ENCODE results near the gene HSPA9. TPM values are rescaled to one million over a fixed set of nuclear protein-coding genes. Genes with fewer than 3 reads are reported as not detected.

HSPA9 gene
- total RNA-seq, 1 donor from 2014 or later = 197 TPM

GRCh38 chr5:138600446-138600845, 25.2 kb upstream of the HSPA9 start:
- no peak for TF ChIP-seq CTCF (IDR thresholded peaks at IDR 0.05)
- Mint-ChIP-seq H3K27ac (ENCODE audit: unreplicated experiment) (no peak overlapping the region), H3K27me3 (ENCODE audit: unreplicated experiment) (peaks cover 6% of the 10 kb centered on the region), H3K9me3 (ENCODE audit: unreplicated experiment) (no peaks in the 10 kb centered on the region), H3K36me3 (ENCODE audit: unreplicated experiment) (no peaks in the 10 kb centered on the region), H3K4me3 (ENCODE audit: unreplicated experiment) (no peak overlapping the region), H3K4me1 (ENCODE audit: unreplicated experiment) (peaks cover 9% of the 10 kb centered on the region)
- no peak for DNase-seq (ENCODE audit: extremely low spot score, unreplicated experiment)

GRCh38 chr5:138597661-138598400, 22.6 kb upstream of the HSPA9 start:
- H3K4me3 Mint-ChIP-seq (ENCODE audit: unreplicated experiment) = no peak overlapping the region
- no peaks in the 10 kb centered on the region for H3K36me3 Mint-ChIP-seq (ENCODE audit: unreplicated experiment)
- H3K27ac Mint-ChIP-seq (ENCODE audit: unreplicated experiment) = no peak overlapping the region
- no peak for TF ChIP-seq CTCF (IDR thresholded peaks at IDR 0.05)
- no peaks in the 10 kb centered on the region for H3K9me3 Mint-ChIP-seq (ENCODE audit: unreplicated experiment)
- no peak for DNase-seq (ENCODE audit: extremely low spot score, unreplicated experiment)
- H3K4me1 Mint-ChIP-seq (ENCODE audit: unreplicated experiment) = peaks cover 2% of the 10 kb centered on the region
- peaks cover 6% of the 10 kb centered on the region for H3K27me3 Mint-ChIP-seq (ENCODE audit: unreplicated experiment)

- H3K9me3 Mint-ChIP-seq (ENCODE audit: unreplicated experiment) = no peaks in the 10 kb centered on the region
- no peaks in the 10 kb centered on the region for H3K36me3 Mint-ChIP-seq (ENCODE audit: unreplicated experiment)
Observed at GRCh38 chr5:138596105-138596881, 21.1 kb upstream of the HSPA9 start.

GRCh38 chr5:138595180-138595795, 20.1 kb upstream of the HSPA9 start:
- no peak for TF ChIP-seq CTCF (IDR thresholded peaks at IDR 0.05)
- H3K9me3 Mint-ChIP-seq (ENCODE audit: unreplicated experiment) = no peaks in the 10 kb centered on the region
- no peaks in the 10 kb centered on the region for H3K4me1 Mint-ChIP-seq (ENCODE audit: unreplicated experiment)
- H3K27me3 Mint-ChIP-seq (ENCODE audit: unreplicated experiment) = peaks cover 6% of the 10 kb centered on the region
- no peak for DNase-seq (ENCODE audit: extremely low spot score, unreplicated experiment)
- no peaks in the 10 kb centered on the region for H3K36me3 Mint-ChIP-seq (ENCODE audit: unreplicated experiment)
- H3K4me3 Mint-ChIP-seq (ENCODE audit: unreplicated experiment) = no peak overlapping the region
- no peak overlapping the region for H3K27ac Mint-ChIP-seq (ENCODE audit: unreplicated experiment)

More at GRCh38 chr5:138596105-138596881, 21.1 kb upstream of the HSPA9 start:
- Mint-ChIP-seq H3K27ac (ENCODE audit: unreplicated experiment) (no peak overlapping the region), H3K4me1 (ENCODE audit: unreplicated experiment) (peaks cover under 1% of the 10 kb centered on the region), H3K27me3 (ENCODE audit: unreplicated experiment) (peaks cover 6% of the 10 kb centered on the region), H3K4me3 (ENCODE audit: unreplicated experiment) (no peak overlapping the region)
- no peak for DNase-seq (ENCODE audit: extremely low spot score, unreplicated experiment)
- no peak for TF ChIP-seq CTCF (IDR thresholded peaks at IDR 0.05)

Measured in osteocyte (in vitro differentiated cells).